ENCODE data around the gene TEDC2.

The TEDC2 gene

DNA sequence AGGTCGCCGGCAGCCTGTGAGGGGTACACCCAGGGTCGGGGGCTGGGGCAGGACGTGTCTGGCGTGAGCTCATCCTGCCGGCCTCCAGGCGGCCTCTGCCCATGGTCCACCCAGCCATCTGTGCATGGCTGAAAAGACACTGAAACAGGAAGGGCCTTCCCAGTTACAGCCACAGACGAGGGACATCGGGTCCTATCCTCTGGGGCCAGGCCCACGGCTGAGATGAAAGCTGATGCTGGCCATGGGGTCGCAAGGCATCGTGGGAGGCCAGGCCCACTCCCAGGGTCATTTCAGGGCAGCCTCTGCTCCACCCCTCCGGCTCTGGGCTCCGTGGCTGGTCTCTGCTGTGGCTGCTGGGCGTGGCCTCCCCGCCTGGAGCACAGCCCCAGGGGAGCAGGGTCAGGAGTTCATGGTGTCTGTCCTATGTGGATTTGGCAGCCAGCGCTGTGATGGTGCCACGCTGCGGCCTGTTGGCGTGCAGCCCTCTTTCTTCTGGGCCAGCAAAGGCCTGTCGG lies 37.3 kb downstream of the TEDC2 start:
- TF ChIP-seq, protein P1, sequence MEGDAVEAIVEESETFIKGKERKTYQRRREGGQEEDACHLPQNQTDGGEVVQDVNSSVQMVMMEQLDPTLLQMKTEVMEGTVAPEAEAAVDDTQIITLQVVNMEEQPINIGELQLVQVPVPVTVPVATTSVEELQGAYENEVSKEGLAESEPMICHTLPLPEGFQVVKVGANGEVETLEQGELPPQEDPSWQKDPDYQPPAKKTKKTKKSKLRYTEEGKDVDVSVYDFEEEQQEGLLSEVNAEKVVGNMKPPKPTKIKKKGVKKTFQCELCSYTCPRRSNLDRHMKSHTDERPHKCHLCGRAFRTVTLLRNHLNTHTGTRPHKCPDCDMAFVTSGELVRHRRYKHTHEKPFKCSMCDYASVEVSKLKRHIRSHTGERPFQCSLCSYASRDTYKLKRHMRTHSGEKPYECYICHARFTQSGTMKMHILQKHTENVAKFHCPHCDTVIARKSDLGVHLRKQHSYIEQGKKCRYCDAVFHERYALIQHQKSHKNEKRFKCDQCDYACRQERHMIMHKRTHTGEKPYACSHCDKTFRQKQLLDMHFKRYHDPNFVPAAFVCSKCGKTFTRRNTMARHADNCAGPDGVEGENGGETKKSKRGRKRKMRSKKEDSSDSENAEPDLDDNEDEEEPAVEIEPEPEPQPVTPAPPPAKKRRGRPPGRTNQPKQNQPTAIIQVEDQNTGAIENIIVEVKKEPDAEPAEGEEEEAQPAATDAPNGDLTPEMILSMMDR (IDR thresholded peaks at IDR 0.05; ENCODE audit: low read depth, low read length): no peak
- no peak overlapping the region for H3K4me3 ChIP-seq (ENCODE audit: low read depth, low read length)

DNA sequence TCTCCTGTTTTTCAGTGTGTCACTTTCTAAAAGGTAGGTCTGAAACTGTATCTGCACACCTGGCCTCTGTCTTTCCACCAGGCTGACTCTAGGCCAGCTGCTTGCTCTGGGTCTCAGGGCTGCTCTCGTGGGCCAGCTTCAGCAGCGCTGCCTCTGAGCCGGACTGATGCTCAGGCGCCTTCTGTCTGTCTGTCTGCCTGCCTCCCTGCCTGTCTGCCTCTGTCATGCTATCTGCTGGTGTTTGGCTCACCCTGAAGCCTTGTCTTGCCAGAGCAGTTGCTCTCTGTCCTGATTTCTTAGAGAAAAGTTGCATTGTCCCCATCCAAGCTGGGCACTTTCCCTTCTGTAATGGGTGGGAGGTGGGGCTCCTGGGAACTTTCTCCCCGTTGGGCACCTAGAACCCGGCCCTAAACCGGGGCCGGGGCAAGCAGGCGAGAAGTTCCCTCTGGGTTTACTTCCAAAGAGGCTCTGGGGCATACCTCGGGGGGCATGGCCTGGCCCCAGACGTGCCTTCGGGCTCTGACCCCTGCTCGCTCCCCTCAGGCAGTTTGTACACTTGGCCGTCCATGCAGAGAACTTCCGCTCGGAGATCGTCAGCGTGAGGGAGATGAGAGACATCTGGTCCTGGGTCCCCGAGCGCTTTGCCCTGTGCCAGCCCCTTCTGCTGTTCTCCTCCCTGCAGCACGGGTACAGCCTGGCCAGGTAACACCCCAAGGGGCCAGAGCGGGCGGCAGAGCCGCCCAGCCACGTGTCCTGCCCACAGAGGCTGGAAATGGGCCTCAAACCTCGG lies 38.0 kb downstream of the TEDC2 start:
- TF ChIP-seq, protein P1 (IDR thresholded peaks at IDR 0.05; ENCODE audit: low read depth, low read length): no peak

DNA sequence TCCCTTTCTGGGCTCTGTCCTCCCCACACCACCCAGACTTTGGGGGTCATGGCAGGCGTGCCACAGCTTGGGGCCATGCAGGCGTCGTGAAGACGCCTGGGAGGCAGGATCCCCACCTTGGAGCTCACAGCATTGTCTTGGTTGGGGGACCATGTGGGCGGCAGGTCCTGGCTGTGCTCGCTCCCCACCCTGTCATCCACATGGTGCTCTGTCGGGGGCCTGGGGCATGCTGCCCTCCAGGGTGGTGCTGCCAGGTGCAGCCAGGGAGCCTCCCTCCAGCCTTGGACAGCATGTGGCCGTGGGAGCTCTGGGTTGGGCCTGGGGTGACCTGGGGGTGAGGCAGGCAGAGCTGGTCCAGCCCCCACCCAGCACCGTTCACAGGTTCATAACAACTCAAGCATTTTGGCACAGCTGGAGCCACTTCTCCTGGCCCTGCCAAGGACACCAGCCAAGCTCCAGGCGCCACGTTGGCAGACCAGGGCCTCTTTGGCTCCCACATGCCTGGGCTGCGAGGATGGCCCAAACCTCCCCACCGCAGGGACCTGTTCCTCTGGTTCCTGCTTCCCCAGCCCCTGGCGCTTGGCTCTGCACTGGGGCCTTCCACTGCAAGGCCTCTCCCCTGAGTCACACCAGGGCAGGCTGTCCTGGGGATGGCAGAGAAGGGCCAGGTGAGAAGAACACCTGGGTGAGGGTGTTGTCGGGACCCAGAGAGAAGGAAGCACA lies 38.8 kb downstream of the TEDC2 start:
- H3K4me3 ChIP-seq (ENCODE audit: low read depth, low read length): no peak overlapping the region
- TF ChIP-seq, protein P1 (IDR thresholded peaks at IDR 0.05; ENCODE audit: low read depth, low read length): no peak

More for the DNA sequence above, 38.0 kb downstream of the TEDC2 start:
- no peak overlapping the region for H3K4me3 ChIP-seq (ENCODE audit: low read depth, low read length)

DNA sequence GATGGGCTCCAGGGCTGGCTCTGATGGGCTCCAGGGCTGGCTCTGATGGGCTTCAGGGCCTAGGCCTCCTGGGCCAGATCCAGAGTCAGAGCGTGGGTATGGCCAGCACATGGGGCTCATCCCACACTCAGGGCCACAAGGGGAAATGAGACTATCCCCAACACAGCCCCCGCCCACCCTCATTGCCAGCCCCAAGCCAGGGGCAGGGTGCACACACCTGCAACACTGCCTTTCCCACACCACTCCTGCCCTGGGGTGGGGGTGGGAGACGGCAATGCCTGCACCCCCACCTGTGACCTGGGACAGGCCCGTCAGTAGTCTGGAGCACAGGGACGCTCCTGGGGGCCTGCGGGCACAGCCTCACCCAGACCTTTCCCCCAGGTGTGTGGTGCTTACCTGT lies 39.5 kb downstream of the TEDC2 start:
- TF ChIP-seq, protein P1 (IDR thresholded peaks at IDR 0.05; ENCODE audit: low read depth, low read length): no peak
- H3K4me3 ChIP-seq (ENCODE audit: low read depth, low read length): no peak overlapping the region

DNA sequence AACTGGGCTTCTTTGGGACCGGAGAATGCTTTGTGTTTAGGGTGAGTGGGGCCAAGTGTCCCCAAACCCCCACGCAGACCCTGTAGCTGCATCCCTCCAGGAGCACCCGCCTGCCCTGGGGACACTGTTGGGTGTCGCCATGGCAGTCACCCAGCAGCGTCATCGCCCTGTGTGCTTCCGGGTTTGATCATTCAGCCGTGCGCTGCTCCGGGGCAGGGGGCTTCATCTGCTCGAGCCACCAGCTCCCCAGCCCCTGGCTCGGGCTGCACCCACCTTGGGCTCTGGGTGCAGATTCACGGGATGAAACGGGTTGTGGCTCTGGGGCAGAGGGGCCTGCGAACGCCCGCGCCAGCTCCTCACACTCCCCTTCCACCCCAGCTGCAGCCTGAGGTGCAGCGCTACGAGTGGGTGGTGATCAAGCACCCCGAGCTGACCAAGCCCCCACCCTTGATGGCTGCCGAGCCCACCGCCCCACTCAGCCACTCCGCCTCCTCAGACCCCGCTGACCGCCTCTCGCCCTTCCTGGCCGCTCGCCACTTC lies 40.1 kb downstream of the TEDC2 start:
- no peak overlapping the region for H3K4me3 ChIP-seq (ENCODE audit: low read depth, low read length)
- TF ChIP-seq, protein P1 (IDR thresholded peaks at IDR 0.05; ENCODE audit: low read depth, low read length): no peak

DNA sequence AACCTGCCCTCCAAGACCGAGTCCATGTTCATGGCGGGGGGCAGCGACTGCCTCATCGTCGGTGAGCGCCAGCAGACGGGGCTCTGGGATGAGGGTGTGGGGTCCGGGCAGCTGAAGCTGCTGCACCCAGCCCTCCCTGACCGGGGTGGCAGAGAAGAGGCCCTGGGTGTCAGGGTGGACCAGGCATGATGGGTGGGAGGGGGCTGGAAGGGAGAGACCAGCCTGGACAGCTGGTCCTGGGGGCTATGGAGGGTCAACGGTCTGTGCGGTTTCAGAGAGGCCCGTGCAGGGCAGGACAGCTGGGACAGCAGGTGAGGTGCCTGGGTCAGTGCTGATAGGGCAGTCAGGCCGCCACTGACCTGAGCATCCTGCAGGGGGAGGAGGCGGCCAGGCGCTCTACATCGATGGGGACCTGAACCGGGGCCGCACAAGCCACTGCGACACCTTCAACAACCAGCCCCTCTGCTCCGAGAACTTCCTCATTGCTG lies 40.6 kb downstream of the TEDC2 start:
- TF ChIP-seq, protein P1 (IDR thresholded peaks at IDR 0.05; ENCODE audit: low read depth, low read length): no peak

More for the DNA sequence above, 40.6 kb downstream of the TEDC2 start:
- no peak overlapping the region for H3K4me3 ChIP-seq (ENCODE audit: low read depth, low read length)

Measured in WI38 (cell line).